HepG2 (cell line): ENCODE results near the gene SPRR4. TPM values are rescaled to one million over a fixed set of nuclear protein-coding genes. Genes with fewer than 3 reads are reported as not detected.

Source experiments
- DDIT3 ChIP-seq: sonication (generic); formaldehyde crosslinking; IDR thresholded peaks from 2 replicates; pipeline ENCODE4 v1.4.0; 2020; ENCODE audit warnings: mild to moderate bottlenecking, missing genetic modification reagents
- FIP1L1 ChIP-seq: fragments of 200-400 bp; formaldehyde crosslinking; IDR thresholded peaks from 2 replicates; pipeline ENCODE4 v1.6.1; 2018; ENCODE audit warnings: low read depth, mild to moderate bottlenecking, low read length, moderate library complexity, borderline replicate concordance; ENCODE audit not compliant: insufficient read depth
- JARID2 ChIP-seq: sonication (generic); formaldehyde crosslinking; IDR thresholded peaks from 2 replicates; pipeline ENCODE4 v1.8.1; 2023; ENCODE audit warnings: missing genetic modification reagents, inconsistent platforms; ENCODE audit not compliant: insufficient replicate concordance
- NFIC ChIP-seq: IDR thresholded peaks from 2 replicates; pipeline ENCODE4 v1.6.1; 2012; ENCODE audit warnings: mild to moderate bottlenecking, low read length, inconsistent platforms
- SETDB1 ChIP-seq: sonication (generic); formaldehyde crosslinking; IDR thresholded peaks from 2 replicates; pipeline ENCODE4 v1.5.1; 2020; ENCODE audit warnings: missing genetic modification reagents, mild to moderate bottlenecking, borderline replicate concordance
- THRA ChIP-seq: sonication (generic); formaldehyde crosslinking; IDR thresholded peaks from 2 replicates; pipeline ENCODE4 v1.4.0; 2020; ENCODE audit warnings: missing genetic modification reagents, borderline replicate concordance
- polyA plus RNA-seq, 8 experiments: library from polyadenylated mRNA; depleted of rRNA in 3 of 8; stranded (reverse) in 7 of 8; unstranded in 1 of 8; fragments of >200 nt; fragmentation: Illumina TruSeq in 4 of 8; extraction: Trizol in 4 of 8; gene quantifications; 2 replicates each; pipeline versions ENCODE4 v1.2.1 to v1.2.3, GENCODE V29; 2011 to 2016; ENCODE audit warnings: low read depth in 4 of 8, missing spikeins in 1 of 8, mixed read lengths in 1 of 8; ENCODE audit not compliant: insufficient read depth in 1 of 8
- total RNA-seq, 5 experiments: library from RNA; depleted of rRNA; stranded (reverse); fragments of >200 nt; fragmentation: Illumina TruSeq; extraction: Trizol; gene quantifications; 2 replicates each; pipeline ENCODE4 v1.2.3, GENCODE V29; 2016; ENCODE audit warnings: low read depth in 1 of 5
- TF ChIP-seq, protein P1 (sequence below): sonication (generic); formaldehyde crosslinking; IDR thresholded peaks from 2 replicates; pipeline ENCODE4 v1.5.0; 2020; ENCODE audit warnings: mild to moderate bottlenecking, missing genetic modification reagents
- TF ChIP-seq, protein P2 (sequence below), 2 experiments: IDR thresholded peaks; 2 replicates each; pipeline ENCODE4 v1.6.1; 2011 to 2012; ENCODE audit warnings: low read length in 2 of 2, borderline replicate concordance in 1 of 2, low read depth in 1 of 2, mild to moderate bottlenecking in 1 of 2, moderate library complexity in 1 of 2

Gene SPRR4
- total and polyA plus RNA-seq, 2 of the 13 experiments (the other 11 are each of a cell fraction or from before 2014, with no cell fraction given) = not detected

GRCh38 chr1:152981146-152981871 lies 10.9 kb downstream of the SPRR4 start (continued):
- TF ChIP-seq FIP1L1 (no peak), SETDB1 (CRISPR knock-in tag) (no peak), THRA (CRISPR knock-in tag) (no peak), DDIT3 (CRISPR knock-in tag) (no peak), NFIC (no peak), JARID2 (CRISPR knock-in tag) (no peak)
- TF ChIP-seq, protein P1, sequence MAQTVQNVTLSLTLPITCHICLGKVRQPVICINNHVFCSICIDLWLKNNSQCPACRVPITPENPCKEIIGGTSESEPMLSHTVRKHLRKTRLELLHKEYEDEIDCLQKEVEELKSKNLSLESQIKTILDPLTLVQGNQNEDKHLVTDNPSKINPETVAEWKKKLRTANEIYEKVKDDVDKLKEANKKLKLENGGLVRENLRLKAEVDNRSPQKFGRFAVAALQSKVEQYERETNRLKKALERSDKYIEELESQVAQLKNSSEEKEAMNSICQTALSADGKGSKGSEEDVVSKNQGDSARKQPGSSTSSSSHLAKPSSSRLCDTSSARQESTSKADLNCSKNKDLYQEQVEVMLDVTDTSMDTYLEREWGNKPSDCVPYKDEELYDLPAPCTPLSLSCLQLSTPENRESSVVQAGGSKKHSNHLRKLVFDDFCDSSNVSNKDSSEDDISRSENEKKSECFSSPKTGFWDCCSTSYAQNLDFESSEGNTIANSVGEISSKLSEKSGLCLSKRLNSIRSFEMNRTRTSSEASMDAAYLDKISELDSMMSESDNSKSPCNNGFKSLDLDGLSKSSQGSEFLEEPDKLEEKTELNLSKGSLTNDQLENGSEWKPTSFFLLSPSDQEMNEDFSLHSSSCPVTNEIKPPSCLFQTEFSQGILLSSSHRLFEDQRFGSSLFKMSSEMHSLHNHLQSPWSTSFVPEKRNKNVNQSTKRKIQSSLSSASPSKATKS (CRISPR knock-in tag) = no peak
- TF ChIP-seq, protein P2, sequence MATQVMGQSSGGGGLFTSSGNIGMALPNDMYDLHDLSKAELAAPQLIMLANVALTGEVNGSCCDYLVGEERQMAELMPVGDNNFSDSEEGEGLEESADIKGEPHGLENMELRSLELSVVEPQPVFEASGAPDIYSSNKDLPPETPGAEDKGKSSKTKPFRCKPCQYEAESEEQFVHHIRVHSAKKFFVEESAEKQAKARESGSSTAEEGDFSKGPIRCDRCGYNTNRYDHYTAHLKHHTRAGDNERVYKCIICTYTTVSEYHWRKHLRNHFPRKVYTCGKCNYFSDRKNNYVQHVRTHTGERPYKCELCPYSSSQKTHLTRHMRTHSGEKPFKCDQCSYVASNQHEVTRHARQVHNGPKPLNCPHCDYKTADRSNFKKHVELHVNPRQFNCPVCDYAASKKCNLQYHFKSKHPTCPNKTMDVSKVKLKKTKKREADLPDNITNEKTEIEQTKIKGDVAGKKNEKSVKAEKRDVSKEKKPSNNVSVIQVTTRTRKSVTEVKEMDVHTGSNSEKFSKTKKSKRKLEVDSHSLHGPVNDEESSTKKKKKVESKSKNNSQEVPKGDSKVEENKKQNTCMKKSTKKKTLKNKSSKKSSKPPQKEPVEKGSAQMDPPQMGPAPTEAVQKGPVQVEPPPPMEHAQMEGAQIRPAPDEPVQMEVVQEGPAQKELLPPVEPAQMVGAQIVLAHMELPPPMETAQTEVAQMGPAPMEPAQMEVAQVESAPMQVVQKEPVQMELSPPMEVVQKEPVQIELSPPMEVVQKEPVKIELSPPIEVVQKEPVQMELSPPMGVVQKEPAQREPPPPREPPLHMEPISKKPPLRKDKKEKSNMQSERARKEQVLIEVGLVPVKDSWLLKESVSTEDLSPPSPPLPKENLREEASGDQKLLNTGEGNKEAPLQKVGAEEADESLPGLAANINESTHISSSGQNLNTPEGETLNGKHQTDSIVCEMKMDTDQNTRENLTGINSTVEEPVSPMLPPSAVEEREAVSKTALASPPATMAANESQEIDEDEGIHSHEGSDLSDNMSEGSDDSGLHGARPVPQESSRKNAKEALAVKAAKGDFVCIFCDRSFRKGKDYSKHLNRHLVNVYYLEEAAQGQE (IDR thresholded peaks at IDR 0.05; ENCODE audit: borderline replicate concordance in 1 of 2, low read depth in 1 of 2, low read length in 2 of 2) = no peak
